Coronary artery (tissue), 2 donors: ENCODE measurements around the gene SGK1.
A peak's percentile ranks its signal among the peaks of the same experiment; 100 is the strongest.

Experiments
- DNase-seq: peaks from one replicate; pipeline ENCODE4 v3.0.0-alpha.2; 2017; ENCODE audit warnings: low spot score
- H3K27ac ChIP-seq, 2 donors: fragments of 200-600 bp; sonication (generic); one replicate each; pipeline ENCODE4 v1.5.1; 2016 to 2019
- H3K4me3 ChIP-seq: fragments of 200-600 bp; sonication (generic); 2 replicates; pipeline ENCODE4 v1.5.1; 2016; ENCODE audit warnings: mild to moderate bottlenecking, moderate library complexity
- CTCF ChIP-seq: fragments of 200-600 bp; sonication (generic); IDR thresholded peaks from one replicate; pipeline ENCODE4 v1.5.1; 2019; ENCODE audit warnings: antibody characterized with exemption

The SGK1 gene

DNA sequence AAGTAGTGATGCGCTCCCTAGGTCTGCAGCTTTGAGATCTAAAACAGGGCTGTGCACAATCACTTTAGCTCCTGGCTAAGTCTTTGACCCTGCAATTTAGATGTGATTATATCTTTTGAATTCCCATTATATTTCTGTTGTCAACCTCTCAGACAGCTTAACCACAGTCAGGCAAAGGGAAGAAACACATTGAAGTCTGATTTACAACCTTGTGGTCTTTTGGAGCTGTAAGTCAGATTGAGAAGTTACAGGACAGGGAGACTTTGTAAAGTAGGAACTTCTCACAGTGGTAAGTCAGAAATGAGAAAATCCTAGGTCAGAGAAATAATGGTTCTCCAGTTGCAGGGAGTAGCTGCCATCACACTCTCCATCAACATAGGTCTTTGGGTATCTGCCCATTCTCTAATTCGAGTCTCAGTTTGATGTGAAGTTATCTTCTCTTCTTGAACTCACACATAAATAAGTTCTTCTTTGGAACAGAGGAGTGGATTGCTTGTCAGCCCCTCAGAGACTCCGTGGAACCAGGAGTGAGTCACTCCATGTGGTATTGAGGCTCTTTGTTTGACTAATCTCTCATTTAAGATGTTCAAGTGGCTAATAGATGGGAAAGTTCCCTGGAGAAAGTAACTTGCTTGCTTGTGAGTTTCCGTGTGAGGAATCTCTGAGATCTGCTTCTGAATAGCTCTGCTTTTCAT is 35.0 kb upstream of the SGK1 start:
- Histone ChIP-seq H3K4me3 (no peak overlapping the region), H3K27ac (no peak overlapping the region)
- TF ChIP-seq CTCF = no peak
- DNase-seq = no peak

GRCh38 chr6:134351615-134352474 is 33.9 kb upstream of the SGK1 start:
- Histone ChIP-seq H3K27ac (no peak overlapping the region), H3K4me3 (no peak overlapping the region)
- no peak for DNase-seq
- no peak for TF ChIP-seq CTCF

DNA sequence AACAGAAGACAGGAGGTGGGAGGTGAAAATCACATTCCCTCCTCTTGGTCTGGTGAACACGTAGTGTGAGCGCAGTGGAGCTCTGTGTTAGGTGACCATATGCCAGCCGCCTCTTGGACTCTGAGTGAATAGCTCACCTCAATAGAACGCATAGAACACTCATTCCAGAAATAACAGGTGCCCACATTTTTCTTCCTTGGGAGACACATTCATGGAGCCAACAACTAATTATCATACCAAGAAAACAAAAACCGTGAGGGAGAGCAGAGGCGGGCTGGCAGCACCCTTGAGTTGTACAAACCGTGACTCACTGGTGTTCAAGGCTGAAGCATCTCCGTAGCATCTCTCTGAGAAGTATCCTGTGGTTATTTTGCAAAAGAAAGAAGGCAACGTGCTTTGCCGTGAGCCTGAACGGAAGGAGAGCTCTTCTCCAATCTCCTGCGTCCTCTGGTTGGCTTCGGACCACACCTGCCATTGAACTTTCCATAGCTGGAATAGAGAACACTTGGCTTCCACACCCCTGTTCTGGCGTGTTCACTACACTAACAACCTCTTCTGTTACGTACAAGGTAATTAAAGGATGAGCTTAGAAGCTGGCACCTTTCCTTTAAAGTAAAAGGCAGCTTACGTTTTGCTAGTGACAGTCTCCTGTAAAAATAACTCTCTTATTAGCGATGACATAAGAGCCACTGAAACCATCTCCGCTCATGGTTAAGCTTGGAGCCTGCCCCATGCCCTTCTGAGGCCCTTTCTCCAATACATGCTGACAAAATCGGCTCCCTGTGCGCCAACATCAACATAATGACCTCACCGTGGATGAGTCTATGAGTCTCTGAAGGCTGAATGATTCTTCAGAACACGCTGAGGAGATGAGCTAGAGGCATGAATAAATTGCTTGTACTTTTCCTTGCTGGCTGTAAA is 30.2 kb upstream of the SGK1 start:
- TF ChIP-seq CTCF = no peak
- peak; percentile 78 for DNase-seq
- Histone ChIP-seq H3K27ac (peak overlapping the region in 1 of 2 donors; percentile 51), H3K4me3 (no peak overlapping the region)

DNA sequence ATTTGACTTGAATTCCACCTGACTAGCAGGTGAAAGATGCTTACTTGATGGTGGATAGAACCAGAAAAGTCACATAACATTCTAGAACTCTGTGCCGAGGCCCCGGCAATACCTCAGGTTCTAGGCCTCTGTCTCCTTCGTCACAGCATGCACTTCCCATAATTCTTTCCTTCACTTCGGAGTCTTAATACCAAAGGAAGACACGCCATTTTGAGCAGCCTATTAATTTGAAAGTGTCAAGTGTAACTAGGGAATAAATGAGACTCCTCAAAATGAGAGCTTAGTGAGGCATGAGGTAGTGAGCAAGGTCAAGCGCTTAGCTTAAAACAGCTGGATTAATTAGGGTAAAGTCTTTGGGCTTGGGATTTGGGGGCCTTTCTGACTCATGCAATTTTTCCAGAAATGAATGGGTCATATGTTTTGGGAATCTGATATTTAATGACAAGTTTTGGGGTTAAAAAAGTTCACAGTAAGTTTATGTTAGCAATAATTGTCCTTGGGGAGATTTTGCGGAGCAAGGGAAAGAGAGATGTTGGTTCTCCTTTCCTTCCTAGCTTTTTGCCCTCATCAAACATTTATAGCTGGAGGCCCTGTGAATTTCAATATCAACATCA is 29.1 kb upstream of the SGK1 start:
- H3K27ac ChIP-seq = peak overlapping the region in 1 of 2 donors; percentile 51
- H3K4me3 ChIP-seq = no peak overlapping the region
- DNase-seq = no peak
- TF ChIP-seq CTCF = no peak

- Histone ChIP-seq H3K27ac (no peak overlapping the region), H3K4me3 (no peak overlapping the region)
- no peak for TF ChIP-seq CTCF
- peak; percentile 74 for DNase-seq
Measured at GRCh38 chr6:134345789-134346188, 27.9 kb upstream of the SGK1 start.

- DNase-seq = no peak
- no peak overlapping the region for H3K27ac ChIP-seq
- H3K4me3 ChIP-seq = no peak overlapping the region
- no peak for TF ChIP-seq CTCF
Measured at GRCh38 chr6:134343066-134343465, 25.2 kb upstream of the SGK1 start.
